Measurements from ENCODE around the gene RNF151. TPM values are rescaled to one million over a fixed set of nuclear protein-coding genes. Genes with fewer than 3 reads are reported as not detected.

Gene RNF151
- polyA plus RNA-seq, 2 of the 4 experiments (the other 2 are of a cell fraction) = not detected

DNA sequence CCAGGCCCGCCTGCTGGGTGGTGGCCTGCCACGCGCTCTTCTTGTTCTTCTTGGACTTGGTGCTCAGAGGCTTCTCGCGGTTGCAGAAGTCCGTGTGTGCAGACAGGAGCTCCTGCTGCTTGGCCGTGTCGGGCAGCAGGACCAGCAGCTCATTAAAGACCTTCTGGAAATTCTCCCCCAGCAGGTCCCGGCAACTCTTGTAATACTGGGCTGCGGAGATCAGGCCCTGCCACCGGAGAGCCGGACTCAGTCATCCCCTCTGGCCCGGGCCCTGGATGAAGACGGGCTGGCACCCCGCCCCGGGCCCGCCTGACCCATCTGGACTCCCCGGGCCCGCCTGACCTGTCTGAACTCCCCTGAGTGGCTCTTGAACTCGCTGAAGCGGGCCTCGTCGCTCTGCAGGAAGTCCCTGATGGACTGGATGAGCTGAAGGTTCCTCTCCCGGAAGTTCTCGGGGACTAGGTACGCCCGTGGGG, 31.7 kb downstream of the RNF151 start:
- H3K27ac ChIP-seq = peak overlapping the region; percentile 41 to 79; a peak in 4 of 6 replicates
- no peak overlapping the region for H3K4me3 ChIP-seq
- WGBS (ENCODE audit: missing lambda C conversion rate) = 98% methylated on average over 9 of the region's 27 CpGs
- H3K9me3 ChIP-seq = no peaks in the 10 kb centered on the region
- peaks cover 45% of the 10 kb centered on the region for H3K4me1 ChIP-seq
- FAIRE-seq (no peak), DNase-seq (ENCODE audit: low read depth in 1 of 2, low spot score in 1 of 2) (no peak), ATAC-seq (no peak)
- CTCF ChIA-PET = interaction anchor here (1.0 to 19.7 kb wide), 3 partner anchors 6 to 142 kb away, joined by 4 to 196 read pairs (median 80); partner anchors contain the start of gene ZNF598
- TF ChIP-seq, protein P1, sequence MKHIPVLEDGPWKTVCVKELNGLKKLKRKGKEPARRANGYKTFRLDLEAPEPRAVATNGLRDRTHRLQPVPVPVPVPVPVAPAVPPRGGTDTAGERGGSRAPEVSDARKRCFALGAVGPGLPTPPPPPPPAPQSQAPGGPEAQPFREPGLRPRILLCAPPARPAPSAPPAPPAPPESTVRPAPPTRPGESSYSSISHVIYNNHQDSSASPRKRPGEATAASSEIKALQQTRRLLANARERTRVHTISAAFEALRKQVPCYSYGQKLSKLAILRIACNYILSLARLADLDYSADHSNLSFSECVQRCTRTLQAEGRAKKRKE (CRISPR knock-in tag; IDR thresholded peaks at IDR 0.05; ENCODE audit: low read depth) = no peak
- TF ChIP-seq CHD2 (IDR thresholded peaks at IDR 0.05; ENCODE audit: low read length, partially characterized antibody) = no peak
- no peak for TF ChIP-seq TP53 (CRISPR knock-in tag; IDR thresholded peaks at IDR 0.05)
- TF ChIP-seq ZNF302 (CRISPR knock-in tag; IDR thresholded peaks at IDR 0.05) = no peak
- TF ChIP-seq, protein P2, sequence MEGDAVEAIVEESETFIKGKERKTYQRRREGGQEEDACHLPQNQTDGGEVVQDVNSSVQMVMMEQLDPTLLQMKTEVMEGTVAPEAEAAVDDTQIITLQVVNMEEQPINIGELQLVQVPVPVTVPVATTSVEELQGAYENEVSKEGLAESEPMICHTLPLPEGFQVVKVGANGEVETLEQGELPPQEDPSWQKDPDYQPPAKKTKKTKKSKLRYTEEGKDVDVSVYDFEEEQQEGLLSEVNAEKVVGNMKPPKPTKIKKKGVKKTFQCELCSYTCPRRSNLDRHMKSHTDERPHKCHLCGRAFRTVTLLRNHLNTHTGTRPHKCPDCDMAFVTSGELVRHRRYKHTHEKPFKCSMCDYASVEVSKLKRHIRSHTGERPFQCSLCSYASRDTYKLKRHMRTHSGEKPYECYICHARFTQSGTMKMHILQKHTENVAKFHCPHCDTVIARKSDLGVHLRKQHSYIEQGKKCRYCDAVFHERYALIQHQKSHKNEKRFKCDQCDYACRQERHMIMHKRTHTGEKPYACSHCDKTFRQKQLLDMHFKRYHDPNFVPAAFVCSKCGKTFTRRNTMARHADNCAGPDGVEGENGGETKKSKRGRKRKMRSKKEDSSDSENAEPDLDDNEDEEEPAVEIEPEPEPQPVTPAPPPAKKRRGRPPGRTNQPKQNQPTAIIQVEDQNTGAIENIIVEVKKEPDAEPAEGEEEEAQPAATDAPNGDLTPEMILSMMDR (IDR thresholded peaks at IDR 0.05) = no peak
- no peak for TF ChIP-seq EHF (CRISPR knock-in tag; IDR thresholded peaks at IDR 0.05)
- peak overlapping the region; percentile 39; the same call in 1 of the 3 replicates for H3K4me2 ChIP-seq
- POLR2A ChIA-PET = interaction anchor here (0.5 to 0.6 kb wide), 2 partner anchors 58 to 143 kb away, joined by 3 read pairs; no protein-coding TSS in a partner anchor

DNA sequence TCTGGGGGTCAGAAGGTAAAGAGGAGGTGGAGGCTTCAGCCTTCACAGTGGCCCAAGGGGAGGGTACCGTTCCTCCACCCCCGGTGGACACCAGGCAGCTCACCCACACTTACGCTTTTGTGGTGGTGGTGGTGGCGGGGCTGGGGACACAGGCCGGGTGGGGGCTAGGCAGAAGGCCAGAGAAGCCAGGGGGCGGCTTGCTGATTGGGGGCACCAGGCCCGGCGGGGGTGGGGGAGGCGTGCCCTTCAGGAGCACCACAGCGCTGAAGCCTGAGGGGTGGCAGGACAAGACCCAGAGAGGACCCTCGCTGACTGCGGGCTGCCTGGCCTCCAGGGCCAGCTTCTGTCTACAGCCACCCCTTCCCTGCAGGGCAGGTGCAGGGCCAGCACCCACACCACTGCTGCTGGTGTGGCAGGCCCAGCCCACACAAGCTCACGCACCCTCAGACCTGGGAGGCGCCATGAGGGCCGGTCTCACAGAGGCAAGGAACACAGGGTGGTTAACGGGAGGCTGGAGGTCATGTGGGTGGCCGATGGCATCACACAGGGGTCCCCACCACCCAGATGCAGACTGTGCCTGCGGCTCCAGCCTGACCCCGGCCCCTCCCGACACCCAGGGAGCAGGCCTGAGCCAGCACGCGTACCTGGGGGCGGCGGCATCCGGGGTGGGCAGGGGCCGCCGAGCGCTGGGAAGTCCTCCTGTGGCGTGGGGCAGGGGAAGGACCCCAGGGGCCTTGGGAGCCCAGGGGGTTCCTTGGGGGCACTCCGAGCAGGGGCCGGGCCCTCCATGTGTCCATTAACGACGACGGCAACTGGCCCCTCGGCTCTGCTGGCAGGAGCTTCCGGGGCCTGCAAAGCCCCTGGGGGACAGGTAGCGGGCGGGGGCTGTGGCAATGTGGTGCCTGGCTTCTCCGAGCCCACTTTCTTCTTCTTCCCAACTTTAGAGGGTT, 32.5 kb downstream of the RNF151 start:
- ChIA-PET POLR2A (interaction anchor here (0.6 kb wide), 1 partner anchor 142 kb away, joined by 3 read pairs; no protein-coding TSS in a partner anchor), CTCF (interaction anchor here (1.0 to 11.3 kb wide), 3 partner anchors 10 to 141 kb away, joined by 4 to 196 read pairs (median 80); partner anchors contain the start of genes GFER, NOXO1 and SYNGR3)
- no peak for ATAC-seq
- TF ChIP-seq, protein P3, sequence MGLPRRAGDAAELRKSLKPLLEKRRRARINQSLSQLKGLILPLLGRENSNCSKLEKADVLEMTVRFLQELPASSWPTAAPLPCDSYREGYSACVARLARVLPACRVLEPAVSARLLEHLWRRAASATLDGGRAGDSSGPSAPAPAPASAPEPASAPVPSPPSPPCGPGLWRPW (IDR thresholded peaks at IDR 0.05) = no peak
- no peak for TF ChIP-seq EHMT2 (IDR thresholded peaks at IDR 0.05; ENCODE audit: low read depth)
- 99% methylated on average over 18 of the region's 39 CpGs for WGBS (ENCODE audit: missing lambda C conversion rate)
- Histone ChIP-seq H3K9me3 (no peaks in the 10 kb centered on the region), H3K27ac (peak overlapping the region in 1 of 2 experiments; percentile 79; a peak in 2 of 6 replicates), H3K4me2 (no peak overlapping the region), H3K4me3 (no peak overlapping the region), H3K4me1 (peaks cover 44% of the 10 kb centered on the region)
- DNase-seq (ENCODE audit: low read depth in 1 of 2, low spot score in 1 of 2) = no peak
- no peak for FAIRE-seq

DNA sequence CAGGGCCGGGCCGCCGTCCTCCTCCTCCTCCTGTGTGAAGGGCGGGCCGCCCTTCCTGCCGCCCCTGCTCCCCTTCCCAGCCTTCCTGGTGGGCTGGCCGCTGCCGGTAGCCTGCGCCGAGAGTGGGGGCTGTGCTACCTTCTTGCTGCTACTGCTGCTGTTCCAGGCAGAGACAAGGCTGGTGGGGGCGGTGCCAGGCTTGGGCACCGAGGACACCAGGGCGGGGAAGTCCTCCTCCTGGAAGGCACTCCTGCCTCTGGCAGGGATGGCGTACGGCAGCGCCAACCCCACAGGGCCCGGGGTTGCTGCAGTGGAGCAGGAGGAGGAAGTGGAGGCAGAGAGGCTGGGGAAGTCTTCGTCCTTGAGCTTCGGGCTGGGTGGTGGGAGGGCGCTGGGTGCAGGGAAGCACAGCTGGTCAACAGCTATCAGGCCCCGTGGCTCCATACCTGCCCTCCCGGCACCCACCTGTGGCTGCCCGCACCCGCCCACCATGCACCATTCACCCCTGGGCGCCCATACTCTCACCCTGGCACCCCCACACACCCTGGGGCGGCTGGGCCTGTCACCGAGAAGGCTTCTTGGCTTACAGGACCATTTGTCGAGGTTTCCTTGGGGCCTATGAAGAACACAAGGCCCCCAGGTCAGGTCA, 33.3 kb downstream of the RNF151 start:
- 90% methylated on average over 23 of the region's 28 CpGs for WGBS (ENCODE audit: missing lambda C conversion rate)
- no peak overlapping the region for H3K27ac ChIP-seq
- no peaks in the 10 kb centered on the region for H3K9me3 ChIP-seq
- H3K4me1 ChIP-seq = peaks cover 50% of the 10 kb centered on the region
- ChIA-PET CTCF (interaction anchor here (8.4 to 11.3 kb wide), 2 partner anchors 11 to 140 kb away, joined by 80 to 196 read pairs; partner anchors contain the start of genes GFER, NOXO1 and SYNGR3), POLR2A (no interaction called here)
- ATAC-seq (no peak), DNase-seq (ENCODE audit: low read depth in 1 of 2, low spot score in 1 of 2) (no peak), FAIRE-seq (no peak)
- no peak overlapping the region for H3K4me3 ChIP-seq
- TF ChIP-seq SREBF2 (IDR thresholded peaks at IDR 0.05) (no peak), EHF (CRISPR knock-in tag; IDR thresholded peaks at IDR 0.05) (no peak), CEBPB (IDR thresholded peaks at IDR 0.05) (no peak), MAFK (IDR thresholded peaks at IDR 0.05; ENCODE audit: partially characterized antibody) (no peak), RFX5 (IDR thresholded peaks at IDR 0.05) (no peak), FOSB (CRISPR knock-in tag; IDR thresholded peaks at IDR 0.05) (no peak), SMC3 (IDR thresholded peaks at IDR 0.05) (no peak)
- TF ChIP-seq, protein P4, sequence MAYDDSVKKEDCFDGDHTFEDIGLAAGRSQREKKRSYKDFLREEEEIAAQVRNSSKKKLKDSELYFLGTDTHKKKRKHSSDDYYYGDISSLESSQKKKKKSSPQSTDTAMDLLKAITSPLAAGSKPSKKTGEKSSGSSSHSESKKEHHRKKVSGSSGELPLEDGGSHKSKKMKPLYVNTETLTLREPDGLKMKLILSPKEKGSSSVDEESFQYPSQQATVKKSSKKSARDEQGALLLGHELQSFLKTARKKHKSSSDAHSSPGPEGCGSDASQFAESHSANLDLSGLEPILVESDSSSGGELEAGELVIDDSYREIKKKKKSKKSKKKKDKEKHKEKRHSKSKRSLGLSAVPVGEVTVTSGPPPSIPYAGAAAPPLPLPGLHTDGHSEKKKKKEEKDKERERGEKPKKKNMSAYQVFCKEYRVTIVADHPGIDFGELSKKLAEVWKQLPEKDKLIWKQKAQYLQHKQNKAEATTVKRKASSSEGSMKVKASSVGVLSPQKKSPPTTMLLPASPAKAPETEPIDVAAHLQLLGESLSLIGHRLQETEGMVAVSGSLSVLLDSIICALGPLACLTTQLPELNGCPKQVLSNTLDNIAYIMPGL (CRISPR knock-in tag; IDR thresholded peaks at IDR 0.05; ENCODE audit: borderline replicate concordance) = no peak
- H3K4me2 ChIP-seq = no peak overlapping the region

Measured in A549 (cell line).